CD14-positive monocyte (primary cell): ENCODE results near the gene SLC35F4. TPM values are rescaled to one million over a fixed set of nuclear protein-coding genes. Genes with fewer than 3 reads are reported as not detected.

Source experiments
- DNase-seq, 3 donors: peaks; one replicate each; pipeline ENCODE4 v3.0.0-alpha.2; 2011 to 2022
- H2AFZ ChIP-seq: 2 replicates; pipeline ENCODE4 v1.6.0; 2012; ENCODE audit warnings: mild to moderate bottlenecking, low read depth, low read length, inconsistent platforms; ENCODE audit not compliant: insufficient read depth, poor library complexity, severe bottlenecking
- H3K27ac ChIP-seq, 2 donors: 1 replicate in 1 of 2; 2 replicates in 1 of 2; pipeline ENCODE4 v1.5.1; 2012 to 2013; ENCODE audit warnings: low read length in 2 of 2, control low read depth in 1 of 2, inconsistent platforms in 1 of 2, low read depth in 1 of 2, mild to moderate bottlenecking in 1 of 2
- H3K27me3 ChIP-seq, 2 donors: one replicate each; pipeline versions ENCODE4 v1.6.0 to v1.6.1; 2011 to 2013; ENCODE audit warnings: low read length in 2 of 2; ENCODE audit not compliant: control insufficient read depth in 2 of 2, insufficient read depth in 2 of 2
- H3K36me3 ChIP-seq, 2 donors: replicated peaks in 1 of 2; 1 replicate in 1 of 2; 2 replicates in 1 of 2; pipeline versions ENCODE4 v1.5.1 to v1.6.1; 2012 to 2013; ENCODE audit warnings: low read length in 2 of 2, control low read depth in 1 of 2, inconsistent platforms in 1 of 2, mild to moderate bottlenecking in 1 of 2; ENCODE audit not compliant: insufficient read depth in 2 of 2, control insufficient read depth in 1 of 2
- H3K4me1 ChIP-seq, 2 donors: 1 replicate in 1 of 2; 2 replicates in 1 of 2; pipeline versions ENCODE4 v1.5.1 to v1.6.1; 2012 to 2013; ENCODE audit warnings: low read length in 2 of 2, control low read depth in 1 of 2, inconsistent platforms in 1 of 2, mild to moderate bottlenecking in 1 of 2, moderate library complexity in 1 of 2; ENCODE audit not compliant: insufficient read depth in 2 of 2, control insufficient read depth in 1 of 2
- H3K4me2 ChIP-seq: replicated peaks from 2 replicates; pipeline ENCODE3; 2012; ENCODE audit warnings: low read length, moderate library complexity, mild to moderate bottlenecking; ENCODE audit not compliant: poor library complexity, severe bottlenecking; ENCODE audit errors: extremely low read depth
- H3K4me3 ChIP-seq, 3 experiments: fragments of 200-600 bp in 1 of 3; sonication (generic) in 1 of 3; replicated peaks in 1 of 3; 1 replicate in 2 of 3; 2 replicates in 1 of 3; pipeline ENCODE4 v1.5.1; 2011 to 2013; ENCODE audit warnings: low read length in 3 of 3, mild to moderate bottlenecking in 3 of 3, control low read depth in 2 of 3, low read depth in 2 of 3, inconsistent platforms in 1 of 3, moderate library complexity in 1 of 3
- H3K79me2 ChIP-seq: 2 replicates; pipeline ENCODE4 v1.6.0; 2012; ENCODE audit warnings: mild to moderate bottlenecking, control low read depth, inconsistent platforms, low read length, moderate library complexity; ENCODE audit not compliant: insufficient read depth
- H3K9ac ChIP-seq: 2 replicates; pipeline ENCODE4 v1.6.0; 2017; ENCODE audit warnings: low read length, mild to moderate bottlenecking; ENCODE audit not compliant: insufficient read depth, poor library complexity, severe bottlenecking
- H3K9me3 ChIP-seq, 2 donors: replicated peaks in 1 of 2; 1 replicate in 1 of 2; 2 replicates in 1 of 2; pipeline versions ENCODE4 v1.5.1 to v1.6.1; 2012 to 2013; ENCODE audit warnings: low read length in 2 of 2, control low read depth in 1 of 2; ENCODE audit not compliant: control insufficient read depth in 1 of 2, insufficient read depth in 1 of 2
- H4K20me1 ChIP-seq: 2 replicates; pipeline ENCODE4 v1.6.0; 2012; ENCODE audit warnings: mild to moderate bottlenecking, low read length, control low read depth, moderate library complexity; ENCODE audit not compliant: insufficient read depth
- H3K27ac Mint-ChIP-seq, 7 donors: one replicate each; pipeline ENCODE4 v1.8.0; 2020; ENCODE audit warnings: mild to moderate bottlenecking in 7 of 7, mixed read lengths in 7 of 7, moderate library complexity in 6 of 7, inconsistent platforms in 2 of 7
- H3K27me3 Mint-ChIP-seq, 3 donors: one replicate each; pipeline ENCODE4 v1.8.0; 2021 to 2022; ENCODE audit warnings: low read depth in 3 of 3, mild to moderate bottlenecking in 3 of 3, mixed read lengths in 3 of 3, moderate library complexity in 3 of 3, inconsistent platforms in 1 of 3
- H3K36me3 Mint-ChIP-seq, 2 donors: one replicate each; pipeline ENCODE4 v1.8.0; 2020; ENCODE audit warnings: mixed read lengths in 2 of 2, inconsistent platforms in 1 of 2, mild to moderate bottlenecking in 1 of 2
- H3K4me1 Mint-ChIP-seq: one replicate; pipeline ENCODE4 v1.8.0; 2020; ENCODE audit warnings: mild to moderate bottlenecking, mixed read lengths
- H3K4me3 Mint-ChIP-seq, 2 donors: one replicate each; pipeline ENCODE4 v1.8.0; 2020; ENCODE audit warnings: mild to moderate bottlenecking in 2 of 2, mixed read lengths in 2 of 2, moderate library complexity in 1 of 2
- H3K9me3 Mint-ChIP-seq, 7 donors: one replicate each; pipeline ENCODE4 v1.8.0; 2020 to 2022; ENCODE audit warnings: mixed read lengths in 7 of 7, mild to moderate bottlenecking in 6 of 7, moderate library complexity in 6 of 7, inconsistent platforms in 2 of 7
- WGBS: methylation state at CpG from one replicate; pipeline ENCODE4 v1.1.5; 2013; ENCODE audit warnings: missing lambda C conversion rate; ENCODE audit not compliant: insufficient coverage; 5-methylcytosine and 5-hydroxymethylcytosine counted together
- intact Hi-C, 2 donors: fragments of 100-400 bp; cut with micrococcal nuclease; formaldehyde crosslinking; loops; one replicate each; pipeline versions ENCODE4 v1.15.0 to v1.15.1; 2023
- polyA plus RNA-seq, 3 donors: library from polyadenylated mRNA; depleted of rRNA in 1 of 3; unstranded in 2 of 3; stranded (reverse) in 1 of 3; fragments of 300-500 nt in 2 of 3; fragments of >200 nt in 1 of 3; fragmentation: Illumina TruSeq in 2 of 3; gene quantifications; 1 replicate in 2 of 3; 2 replicates in 1 of 3; pipeline ENCODE4 v1.2.3, GENCODE V29; 2012 to 2021
- TF ChIP-seq, protein P1 (sequence below): fragments of 200-600 bp; IDR thresholded peaks from one replicate; pipeline ENCODE4 v1.8.0; 2022; ENCODE audit warnings: antibody characterized with exemption, mild to moderate bottlenecking

The SLC35F4 gene
- polyA plus RNA-seq, 3 donors, result not detected

DNA sequence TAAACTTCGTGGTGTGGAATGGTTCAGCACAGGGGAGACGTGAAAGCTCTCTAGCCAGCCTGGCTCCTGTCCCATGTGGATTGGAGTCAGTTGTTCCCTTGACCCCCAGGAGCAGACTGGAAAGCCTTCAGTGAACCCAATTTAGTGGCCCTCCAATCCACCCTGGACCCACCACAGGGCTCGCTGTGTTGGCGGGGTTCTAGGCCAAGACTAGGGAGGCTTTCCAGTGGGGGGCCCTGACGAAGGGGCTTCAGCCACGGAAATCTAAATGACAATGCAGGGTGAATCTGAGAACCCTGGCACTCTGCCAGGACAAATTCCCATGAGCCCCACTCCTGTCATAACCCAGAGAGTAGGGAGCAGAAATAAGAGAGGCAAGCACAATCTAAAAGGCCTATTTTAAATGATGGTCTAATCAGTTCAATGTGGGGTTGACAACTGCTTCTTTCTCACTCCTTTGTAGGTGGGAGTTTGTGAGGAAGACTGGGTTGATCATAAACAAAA, 110.8 kb downstream of the SLC35F4 start:
- no peak overlapping the region for H3K4me3 Mint-ChIP-seq

DNA sequence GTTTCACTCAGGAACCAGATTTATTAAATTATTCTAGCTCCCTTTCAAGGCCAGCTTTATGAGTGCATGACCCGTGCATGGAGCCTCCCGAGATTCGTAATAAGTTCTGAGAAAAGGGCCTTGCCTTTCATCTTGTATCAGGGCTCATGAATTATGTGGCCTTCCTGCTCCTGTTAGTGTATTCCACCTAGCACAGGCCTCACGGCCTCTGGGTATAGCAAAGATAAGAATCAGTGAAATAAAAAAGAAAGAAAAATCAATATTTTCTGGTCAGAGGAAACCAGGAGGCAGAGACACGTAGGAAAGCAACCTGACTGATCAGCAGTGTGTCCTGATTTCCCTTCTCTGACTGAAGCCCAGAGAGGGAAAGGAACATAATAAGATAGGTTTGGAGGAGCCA, 111.4 kb downstream of the SLC35F4 start:
- Mint-ChIP-seq H3K27me3 (peaks cover 0 to 2% (median 0%) of the 10 kb centered on the region in 3 donors), H3K4me1 (no peaks in the 10 kb centered on the region), H3K36me3 (no peaks in the 10 kb centered on the region), H3K9me3 (peaks cover 0 to 16% (median 9%) of the 10 kb centered on the region in 7 donors), H3K27ac (no peak overlapping the region), H3K4me3 (no peak overlapping the region)
- Histone ChIP-seq H3K4me1 (no peaks in the 10 kb centered on the region), H3K4me3 (no peak overlapping the region), H3K27ac (no peak overlapping the region), H3K79me2 (no peaks in the 10 kb centered on the region), H3K9ac (no peak overlapping the region), H3K9me3 (peaks cover 13 to 20% of the 10 kb centered on the region in 2 donors), H3K27me3 (no peaks in the 10 kb centered on the region), H3K36me3 (no peaks in the 10 kb centered on the region), H4K20me1 (no peaks in the 10 kb centered on the region), H3K4me2 (no peak overlapping the region), H2AFZ (no peak overlapping the region)
- no peak for DNase-seq
- TF ChIP-seq, protein P1, sequence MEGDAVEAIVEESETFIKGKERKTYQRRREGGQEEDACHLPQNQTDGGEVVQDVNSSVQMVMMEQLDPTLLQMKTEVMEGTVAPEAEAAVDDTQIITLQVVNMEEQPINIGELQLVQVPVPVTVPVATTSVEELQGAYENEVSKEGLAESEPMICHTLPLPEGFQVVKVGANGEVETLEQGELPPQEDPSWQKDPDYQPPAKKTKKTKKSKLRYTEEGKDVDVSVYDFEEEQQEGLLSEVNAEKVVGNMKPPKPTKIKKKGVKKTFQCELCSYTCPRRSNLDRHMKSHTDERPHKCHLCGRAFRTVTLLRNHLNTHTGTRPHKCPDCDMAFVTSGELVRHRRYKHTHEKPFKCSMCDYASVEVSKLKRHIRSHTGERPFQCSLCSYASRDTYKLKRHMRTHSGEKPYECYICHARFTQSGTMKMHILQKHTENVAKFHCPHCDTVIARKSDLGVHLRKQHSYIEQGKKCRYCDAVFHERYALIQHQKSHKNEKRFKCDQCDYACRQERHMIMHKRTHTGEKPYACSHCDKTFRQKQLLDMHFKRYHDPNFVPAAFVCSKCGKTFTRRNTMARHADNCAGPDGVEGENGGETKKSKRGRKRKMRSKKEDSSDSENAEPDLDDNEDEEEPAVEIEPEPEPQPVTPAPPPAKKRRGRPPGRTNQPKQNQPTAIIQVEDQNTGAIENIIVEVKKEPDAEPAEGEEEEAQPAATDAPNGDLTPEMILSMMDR, result no peak
- 81% methylated on average over 5 of the region's 5 CpGs for WGBS
- intact Hi-C loops, result no loop called here

More for the DNA sequence above, 110.8 kb downstream of the SLC35F4 start:
- intact Hi-C loops, result no loop called here
- no peaks in the 10 kb centered on the region for H3K36me3 ChIP-seq
- H3K27ac Mint-ChIP-seq, result no peak overlapping the region
- TF ChIP-seq, protein P1, result no peak
- H3K79me2 ChIP-seq, result no peaks in the 10 kb centered on the region
- H3K9me3 Mint-ChIP-seq, result peaks cover 0 to 16% (median 11%) of the 10 kb centered on the region in 7 donors
- H3K27ac ChIP-seq, result no peak overlapping the region
- no peaks in the 10 kb centered on the region for H3K4me1 Mint-ChIP-seq
- H3K27me3 ChIP-seq, result no peaks in the 10 kb centered on the region
- H3K9ac ChIP-seq, result no peak overlapping the region
- no peaks in the 10 kb centered on the region for H3K4me1 ChIP-seq
- H3K4me3 ChIP-seq, result no peak overlapping the region
- peaks cover 0 to 2% (median 0%) of the 10 kb centered on the region in 3 donors for H3K27me3 Mint-ChIP-seq
- H3K36me3 Mint-ChIP-seq, result no peaks in the 10 kb centered on the region
- no peak overlapping the region for H3K4me2 ChIP-seq
- WGBS, result 100% methylated on average over 2 of the region's 6 CpGs
- no peak overlapping the region for H2AFZ ChIP-seq
- no peaks in the 10 kb centered on the region for H4K20me1 ChIP-seq
- H3K9me3 ChIP-seq, result peaks cover 13 to 20% of the 10 kb centered on the region in 2 donors
- DNase-seq, result no peak
